Neural crest cell (in vitro differentiated cells): ENCODE results near the gene HNRNPR. TPM values are rescaled to one million over a fixed set of nuclear protein-coding genes. Genes with fewer than 3 reads are reported as not detected.
A peak's percentile ranks its signal among the peaks of the same experiment; 100 is the strongest.

Experiments
- DNase-seq: peaks from one replicate; pipeline ENCODE4 v3.0.0; 2021; ENCODE audit warnings: low read depth, mixed read lengths, low spot score
- H3K27ac Mint-ChIP-seq: one replicate; pipeline ENCODE4 v1.8.0; 2021; ENCODE audit warnings: mild to moderate bottlenecking, mixed read lengths; ENCODE audit not compliant: unreplicated experiment
- H3K27me3 Mint-ChIP-seq: 2 replicates; pipeline ENCODE4 v1.8.0; 2021; ENCODE audit warnings: low read depth, mild to moderate bottlenecking, mixed read lengths
- H3K36me3 Mint-ChIP-seq: 2 replicates; pipeline ENCODE4 v1.8.0; 2021; ENCODE audit warnings: low read depth, mild to moderate bottlenecking, mixed read lengths
- H3K4me1 Mint-ChIP-seq: 2 replicates; pipeline ENCODE4 v1.8.0; 2021; ENCODE audit warnings: mixed read lengths
- H3K4me3 Mint-ChIP-seq: one replicate; pipeline ENCODE4 v1.8.0; 2021; ENCODE audit warnings: mild to moderate bottlenecking, mixed read lengths
- H3K9me3 Mint-ChIP-seq: 2 replicates; pipeline ENCODE4 v1.8.0; 2021; ENCODE audit warnings: mixed read lengths
- CTCF ChIP-seq: fragments of 200-600 bp; sonication (generic); conservative IDR thresholded peaks from 2 replicates; pipeline ENCODE4 v1.5.0; 2021; ENCODE audit warnings: antibody characterized with exemption, mild to moderate bottlenecking
- long read RNA-seq: library from polyadenylated mRNA; unstranded; transcript quantifications from one replicate; pipeline ENCODE4 v2.0.0, GENCODE V29; 2020
- total RNA-seq: library from RNA; stranded (reverse); gene quantifications from 2 replicates; pipeline ENCODE4 v1.2.1, GENCODE V29; 2021

The HNRNPR gene
- total RNA-seq: 293 and 305 TPM in 2 replicates
- long read RNA-seq, full-length matches to known transcripts: 147 of 682 reads
- long read RNA-seq, partial matches to known transcripts: 494 of 682 reads
- long read RNA-seq, other reads (novel, unspliced or antisense): 41 of 682 reads

GRCh38 chr1:23344111-23344986, at the start of gene HNRNPR:
TSS of gene HNRNPR (minus strand) at chr1:23344284. CDS start at chr1:23341008, 3,276 bp downstream.
- peaks cover 7% of the 10 kb centered on the region for H3K36me3 Mint-ChIP-seq
- H3K9me3 Mint-ChIP-seq: no peaks in the 10 kb centered on the region
- peaks cover 46% of the 10 kb centered on the region for H3K4me1 Mint-ChIP-seq
- peak; percentile 16 for TF ChIP-seq CTCF
- no peaks in the 10 kb centered on the region for H3K27me3 Mint-ChIP-seq
- peak within 1 kb of the TSS; percentile 98 for H3K27ac Mint-ChIP-seq
- peak within 1 kb of the TSS; percentile 90 for H3K4me3 Mint-ChIP-seq
- DNase-seq: peak; percentile 99

DNA sequence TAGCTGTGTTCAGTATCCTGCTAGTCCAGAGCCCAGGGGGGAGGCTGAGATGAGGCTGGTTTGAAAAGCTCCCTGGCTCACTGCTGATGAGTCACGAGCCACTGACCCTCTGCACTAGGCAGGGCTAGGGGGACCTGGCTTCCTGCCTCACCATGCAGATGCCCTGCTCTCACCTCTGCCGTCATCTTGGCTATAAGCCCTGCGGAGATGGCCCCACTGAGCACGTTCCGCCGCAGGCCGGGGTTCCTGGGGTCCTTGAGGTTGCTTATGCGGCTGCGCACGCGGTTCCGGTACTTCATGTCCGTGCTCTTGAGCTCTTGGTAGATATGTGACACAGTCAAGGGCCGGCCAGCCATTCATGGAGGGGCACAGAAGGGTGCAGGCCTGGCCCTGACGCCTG, 49.6 kb upstream of the HNRNPR start:
- H3K9me3 Mint-ChIP-seq: no peaks in the 10 kb centered on the region
- H3K4me1 Mint-ChIP-seq: peaks cover 29% of the 10 kb centered on the region
- TF ChIP-seq CTCF: no peak
- no peak for DNase-seq
- peaks cover 2% of the 10 kb centered on the region for H3K27me3 Mint-ChIP-seq
- no peak overlapping the region for H3K4me3 Mint-ChIP-seq
- H3K27ac Mint-ChIP-seq: no peak overlapping the region
- no peaks in the 10 kb centered on the region for H3K36me3 Mint-ChIP-seq

DNA sequence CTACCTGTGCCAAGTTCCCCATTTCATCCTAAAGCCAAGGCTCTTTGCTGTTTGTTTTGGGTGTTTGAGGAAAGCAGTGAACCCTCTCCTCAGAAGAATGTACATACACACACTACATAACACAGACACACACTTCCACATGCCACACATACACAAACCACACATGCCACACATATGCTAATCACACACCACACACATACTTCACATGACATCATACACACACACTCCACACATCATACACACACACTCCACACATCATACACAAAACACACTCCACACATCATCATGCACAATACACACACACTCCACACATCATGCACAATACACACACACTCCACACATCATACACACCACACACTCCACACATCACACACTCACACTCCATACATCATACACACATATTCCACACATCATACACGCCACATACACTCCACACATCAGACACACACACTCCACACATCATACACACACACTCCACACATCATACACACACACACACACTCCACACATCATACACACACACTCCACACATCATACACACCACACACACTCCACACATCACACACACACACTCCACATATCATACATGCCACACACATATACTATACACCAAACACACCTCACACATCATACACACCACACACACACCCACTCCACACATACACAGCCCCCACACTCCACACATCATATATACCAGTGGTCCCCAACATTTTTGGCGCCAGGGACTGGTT, 48.2 kb upstream of the HNRNPR start:
- H3K27me3 Mint-ChIP-seq: peaks cover 2% of the 10 kb centered on the region
- no peak overlapping the region for H3K4me3 Mint-ChIP-seq
- H3K9me3 Mint-ChIP-seq: no peaks in the 10 kb centered on the region
- no peaks in the 10 kb centered on the region for H3K36me3 Mint-ChIP-seq
- no peak for TF ChIP-seq CTCF
- H3K4me1 Mint-ChIP-seq: peaks cover 32% of the 10 kb centered on the region
- no peak for DNase-seq
- H3K27ac Mint-ChIP-seq: no peak overlapping the region

DNA sequence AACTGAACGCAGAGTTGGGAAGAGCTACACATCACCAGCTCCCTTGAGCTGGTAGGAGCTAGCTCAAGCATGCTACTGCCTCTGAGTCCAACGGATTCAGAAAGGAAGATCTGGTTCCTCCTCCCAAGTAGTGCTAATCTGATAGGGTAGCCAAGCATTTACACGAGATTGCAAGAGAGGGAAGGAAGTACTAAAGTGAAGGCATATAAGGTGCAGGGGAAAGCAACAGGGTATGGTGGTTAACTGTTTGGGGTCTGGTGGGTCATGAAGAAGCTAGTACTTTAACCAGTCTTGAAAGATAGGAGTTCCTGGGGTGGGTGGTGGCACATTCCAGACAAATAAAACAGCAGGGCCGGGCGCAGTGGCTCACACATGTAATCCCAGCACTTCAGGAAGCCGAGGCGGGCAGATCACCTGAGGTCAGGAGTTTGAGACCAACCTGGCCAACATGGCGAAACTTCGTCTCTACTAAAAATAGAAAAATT, 45.8 kb upstream of the HNRNPR start:
- DNase-seq: no peak
- Mint-ChIP-seq H3K9me3 (no peaks in the 10 kb centered on the region), H3K4me1 (peaks cover 21% of the 10 kb centered on the region), H3K27me3 (peaks cover 4% of the 10 kb centered on the region), H3K4me3 (no peak overlapping the region), H3K27ac (no peak overlapping the region), H3K36me3 (no peaks in the 10 kb centered on the region)
- TF ChIP-seq CTCF: no peak

DNA sequence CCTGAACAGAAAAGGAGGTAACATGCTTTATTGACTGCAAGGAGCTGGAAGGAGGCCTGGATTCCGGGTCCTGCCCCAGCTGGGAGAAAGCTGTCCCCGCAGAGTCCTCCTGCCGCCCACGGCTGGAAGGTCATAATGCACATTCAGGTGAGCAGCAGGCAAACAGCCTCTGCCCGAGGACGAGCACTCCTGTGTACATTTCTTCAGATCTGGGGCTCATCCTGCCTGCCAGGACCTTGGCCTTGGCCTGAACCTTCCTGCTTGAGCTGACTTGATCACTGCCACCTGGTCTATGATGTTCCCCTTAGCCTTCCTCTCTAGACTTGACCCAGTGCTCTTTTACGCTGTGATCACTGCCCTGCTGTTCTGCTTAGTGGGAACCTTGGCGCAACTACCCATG, 43.4 kb upstream of the HNRNPR start:
- peaks cover 4% of the 10 kb centered on the region for H3K27me3 Mint-ChIP-seq
- peaks cover 2% of the 10 kb centered on the region for H3K9me3 Mint-ChIP-seq
- peaks cover 10% of the 10 kb centered on the region for H3K4me1 Mint-ChIP-seq
- no peak overlapping the region for H3K27ac Mint-ChIP-seq
- H3K4me3 Mint-ChIP-seq: no peak overlapping the region
- H3K36me3 Mint-ChIP-seq: no peaks in the 10 kb centered on the region
- DNase-seq: no peak
- TF ChIP-seq CTCF: no peak
